GM23338 (cell line): ENCODE measurements around the gene PPP1R12A.

Source experiments
- CREB1 ChIP-seq: fragments of 250-450 bp; sonication (Bioruptor Pico); IDR thresholded peaks from 2 replicates; pipeline ENCODE4 v1.5.0; 2020; ENCODE audit warnings: low read depth, mild to moderate bottlenecking, moderate library complexity
- CTCF ChIP-seq, 2 experiments: fragments of 200-600 bp in 1 of 2; sonication (generic) in 1 of 2; conservative IDR thresholded peaks; 2 replicates each; pipeline versions ENCODE4 v1.5.1 to v1.6.1; 2016 to 2017; ENCODE audit warnings: antibody characterized with exemption in 2 of 2, low read depth in 2 of 2, mild to moderate bottlenecking in 2 of 2, moderate library complexity in 1 of 2
- EZH2 ChIP-seq: fragments of 200-600 bp; sonication (generic); IDR thresholded peaks from one replicate; pipeline ENCODE4 v1.8.0; 2017; ENCODE audit warnings: antibody characterized with exemption, mild to moderate bottlenecking, low read depth; ENCODE audit not compliant: unreplicated experiment
- EZH2phosphoT487 ChIP-seq: fragments of 200-600 bp; sonication (generic); IDR thresholded peaks from one replicate; pipeline ENCODE4 v1.8.1; 2018; ENCODE audit warnings: antibody characterized with exemption; ENCODE audit not compliant: unreplicated experiment
- JUNB ChIP-seq: IDR thresholded peaks from one replicate; pipeline ENCODE4 v1.6.1; 2016; ENCODE audit warnings: antibody characterized with exemption; ENCODE audit not compliant: unreplicated experiment
- NANOG ChIP-seq: IDR thresholded peaks from 2 replicates; pipeline ENCODE4 v1.6.1; 2016; ENCODE audit warnings: antibody characterized with exemption, borderline replicate concordance
- POLR2AphosphoS5 ChIP-seq: IDR thresholded peaks from 2 replicates; pipeline ENCODE4 v1.6.1; 2016; ENCODE audit warnings: antibody characterized with exemption, low read depth
- REST ChIP-seq: IDR thresholded peaks from one replicate; pipeline ENCODE4 v1.6.1; 2018; ENCODE audit warnings: antibody characterized with exemption; ENCODE audit not compliant: unreplicated experiment
- ZNF114 ChIP-seq: fragments of 250-450 bp; sonication (Bioruptor Pico); IDR thresholded peaks from 2 replicates; pipeline ENCODE4 v1.5.0; 2020; ENCODE audit warnings: mild to moderate bottlenecking, moderate library complexity

GRCh38 chr12:79895804-79896203 is 39.1 kb downstream of the PPP1R12A start:
- no peak for TF ChIP-seq CTCF (conservative IDR thresholded peaks at IDR 0.05; ENCODE audit: low read depth in 2 of 2)
- no peak for TF ChIP-seq POLR2AphosphoS5
- TF ChIP-seq EZH2, result no peak
- no peak for TF ChIP-seq REST
- no peak for TF ChIP-seq NANOG
- TF ChIP-seq EZH2phosphoT487, result no peak
- TF ChIP-seq JUNB, result no peak
- TF ChIP-seq CREB1 (CRISPR knock-in tag), result no peak
- no peak for TF ChIP-seq ZNF114 (CRISPR knock-in tag)
